HepG2 (cell line): Measurements from ENCODE around the gene HORMAD2. TPM values are rescaled to one million over a fixed set of nuclear protein-coding genes. Genes with fewer than 3 reads are reported as not detected.

Experiments used
- ATAC-seq: fragments of 200-7000 bp; cut with Tn5 transposase; 3 replicates; pipeline ENCODE4 v1.9.1; 2020; ENCODE audit warnings: mild to moderate bottlenecking, moderate library complexity
- BruUV-seq: library from RNA; stranded (reverse); fragments of 400-500 nt; replicated peaks from 2 replicates; lab custom pipeline; 2021; lab: Mats Ljungman, UMichigan
- CTCF ChIA-PET: fragments of 300-600 bp; formaldehyde crosslinking; extraction: SDS; loops from one replicate; lab custom pipeline; 2021; ENCODE audit warnings: low total read pairs, inconsistent platforms, low intra/inter-chr PET ratio; lab: Yijun Ruan, JAX
- POLR2A ChIA-PET: fragments of 350-600 bp; sonication (Branson Sonifier 250); formaldehyde crosslinking; loops from one replicate; lab custom pipeline; 2020; ENCODE audit warnings: antibody characterized with exemption, inconsistent platforms; lab: Yijun Ruan, JAX
- DNase-seq: peaks from one replicate; pipeline ENCODE4 v3.0.0-alpha.2; 2015; ENCODE audit warnings: low spot score
- FAIRE-seq: peaks from 3 replicates; lab custom pipeline; 2011; peaks lifted over from hg19 to GRCh38; lab: Jason Lieb, UNC
- H2AFZ ChIP-seq: one replicate; pipeline ENCODE4 v1.6.1; 2011; ENCODE audit warnings: low read length, inconsistent platforms
- H3K27ac ChIP-seq: fragments of 300-600 bp; 3 replicates; pipeline ENCODE4 v1.8.0; 2011; ENCODE audit warnings: mixed run types, mild to moderate bottlenecking, mixed read lengths, low read length, inconsistent platforms; ENCODE audit not compliant: insufficient read depth; ENCODE audit errors: extremely low read length
- H3K27me3 ChIP-seq, 2 experiments: fragments of 200-600 bp in 1 of 2; 2 replicates in 1 of 2; 3 replicates in 1 of 2; pipeline versions ENCODE4 v1.6.0 to v1.8.0; 2011; ENCODE audit warnings: low read length in 2 of 2, mild to moderate bottlenecking in 2 of 2, moderate library complexity in 2 of 2, inconsistent platforms in 1 of 2; ENCODE audit not compliant: insufficient read depth in 2 of 2, control insufficient read depth in 1 of 2
- H3K36me3 ChIP-seq, 2 experiments: fragments of 200-600 bp in 1 of 2; replicated peaks in 1 of 2; 2 replicates in 1 of 2; 3 replicates in 1 of 2; pipeline versions ENCODE4 v1.5.1 to v1.8.0; 2011; ENCODE audit warnings: low read length in 2 of 2, inconsistent platforms in 1 of 2; ENCODE audit not compliant: insufficient read depth in 2 of 2, control insufficient read depth in 1 of 2
- H3K4me1 ChIP-seq: 2 replicates; pipeline ENCODE4 v1.5.1; 2012; ENCODE audit warnings: low read length, inconsistent platforms; ENCODE audit not compliant: insufficient read depth
- H3K4me2 ChIP-seq: 2 replicates; pipeline ENCODE4 v1.6.0; 2011; ENCODE audit warnings: low read depth, low read length, inconsistent platforms
- H3K4me3 ChIP-seq, 3 experiments: fragments of 200-600 bp in 1 of 3; sonication (generic), shearing (Covaris generic) in 1 of 3; replicated peaks in 1 of 3; 2 replicates each; pipeline ENCODE4 v1.5.1; 2011 to 2016; ENCODE audit warnings: low read length in 3 of 3, inconsistent platforms in 2 of 3, low read depth in 2 of 3, mild to moderate bottlenecking in 2 of 3, control low read depth in 1 of 3, mixed read lengths in 1 of 3; ENCODE audit not compliant: insufficient read depth in 1 of 3
- H3K79me2 ChIP-seq: one replicate; pipeline ENCODE4 v1.6.1; 2011; ENCODE audit warnings: low read length, inconsistent platforms; ENCODE audit not compliant: insufficient read depth
- H3K9ac ChIP-seq: 2 replicates; pipeline ENCODE4 v1.6.0; 2011; ENCODE audit warnings: mild to moderate bottlenecking, low read depth, low read length, inconsistent platforms; ENCODE audit not compliant: insufficient read depth
- H3K9me3 ChIP-seq: 2 replicates; pipeline ENCODE4 v1.5.1; 2012; ENCODE audit warnings: mild to moderate bottlenecking, low read length
- H4K20me1 ChIP-seq: 2 replicates; pipeline ENCODE4 v1.6.0; 2011; ENCODE audit warnings: inconsistent platforms, mild to moderate bottlenecking, low read length, moderate library complexity; ENCODE audit not compliant: insufficient read depth
- CEBPB ChIP-seq: IDR thresholded peaks from 2 replicates; pipeline ENCODE4 v1.6.1; 2011; ENCODE audit warnings: low read depth, low read length, improper control_type of control experiment, borderline replicate concordance
- GLI4 ChIP-seq: sonication (generic); formaldehyde crosslinking; IDR thresholded peaks from 2 replicates; pipeline ENCODE4 v1.5.1; 2020; ENCODE audit warnings: missing genetic modification reagents, mild to moderate bottlenecking, moderate library complexity, borderline replicate concordance
- HMG20A ChIP-seq: IDR thresholded peaks from 2 replicates; pipeline ENCODE4 v1.6.1; 2016; ENCODE audit warnings: borderline replicate concordance
- JARID2 ChIP-seq: sonication (generic); formaldehyde crosslinking; IDR thresholded peaks from 2 replicates; pipeline ENCODE4 v1.8.1; 2023; ENCODE audit warnings: missing genetic modification reagents, inconsistent platforms; ENCODE audit not compliant: insufficient replicate concordance
- KLF16 ChIP-seq, 2 experiments: sonication (generic) in 1 of 2; formaldehyde crosslinking in 1 of 2; IDR thresholded peaks; 2 replicates each; pipeline versions ENCODE4 v1.6.1 to v1.8.0; 2016 to 2023; ENCODE audit warnings: missing genetic modification reagents in 2 of 2, missing compliant biosample characterization in 1 of 2
- POLR2AphosphoS5 ChIP-seq: IDR thresholded peaks from 2 replicates; pipeline ENCODE4 v1.6.1; 2012; ENCODE audit warnings: low read depth, low read length
- RAD21 ChIP-seq: fragments of 450-650 bp; formaldehyde crosslinking; IDR thresholded peaks from 2 replicates; pipeline ENCODE4 v1.5.0; 2020; ENCODE audit warnings: mild to moderate bottlenecking
- SCMH1 ChIP-seq: sonication (generic); formaldehyde crosslinking; IDR thresholded peaks from 2 replicates; pipeline ENCODE4 v1.9.0; 2021; ENCODE audit warnings: missing genetic modification reagents, mild to moderate bottlenecking, borderline replicate concordance
- SP4 ChIP-seq: sonication (generic); formaldehyde crosslinking; IDR thresholded peaks from 2 replicates; pipeline ENCODE4 v1.8.1; 2023; ENCODE audit warnings: mild to moderate bottlenecking, missing genetic modification reagents
- SP5 ChIP-seq: IDR thresholded peaks from 2 replicates; pipeline ENCODE4 v1.6.1; 2016; ENCODE audit warnings: low read depth, borderline replicate concordance
- TCF12 ChIP-seq, 2 experiments: fragments of 450-650 bp in 1 of 2; sonication (generic) in 1 of 2; formaldehyde crosslinking in 1 of 2; IDR thresholded peaks; 2 replicates each; pipeline versions ENCODE4 v1.6.1 to v1.8.0; 2017 to 2022; ENCODE audit warnings: antibody characterized with exemption in 1 of 2, mild to moderate bottlenecking in 1 of 2, missing genetic modification reagents in 1 of 2, moderate library complexity in 1 of 2
- ZBTB20 ChIP-seq: sonication (generic); formaldehyde crosslinking; IDR thresholded peaks from 2 replicates; pipeline ENCODE4 v1.8.1; 2023; ENCODE audit warnings: missing genetic modification reagents, low read depth, mild to moderate bottlenecking, borderline replicate concordance
- ZNF383 ChIP-seq: sonication (generic); formaldehyde crosslinking; IDR thresholded peaks from 2 replicates; pipeline ENCODE4 v1.4.0; 2020; ENCODE audit warnings: missing genetic modification reagents, mild to moderate bottlenecking, borderline replicate concordance
- ZNF713 ChIP-seq: sonication (generic); formaldehyde crosslinking; IDR thresholded peaks from 2 replicates; pipeline ENCODE4 v1.4.0; 2020; ENCODE audit warnings: mild to moderate bottlenecking, missing genetic modification reagents
- ZZZ3 ChIP-seq: sonication (generic); formaldehyde crosslinking; IDR thresholded peaks from 2 replicates; pipeline ENCODE4 v1.4.0; 2020; ENCODE audit warnings: missing genetic modification reagents, mild to moderate bottlenecking, borderline replicate concordance
- WGBS: methylation state at CpG from one replicate; pipeline ENCODE4 v1.1.6; 2017; ENCODE audit warnings: low lambda C conversion rate; 5-methylcytosine and 5-hydroxymethylcytosine counted together
- in situ Hi-C: cut with HindIII; loops from 2 replicates; pipeline ENCODE4 v1.10.0; 2017; ENCODE audit warnings: low pct_unique_long_range_greater_than_20kb; ENCODE audit not compliant: extremely low pct_ligation_motif_present
- intact Hi-C: fragments of 100-400 bp; cut with micrococcal nuclease; formaldehyde crosslinking; loops from one replicate; pipeline ENCODE4 v1.10.0; 2022; ENCODE audit not compliant: unreplicated experiment
- polyA plus RNA-seq, 8 experiments: library from polyadenylated mRNA; depleted of rRNA in 3 of 8; stranded (reverse) in 7 of 8; unstranded in 1 of 8; fragments of >200 nt; fragmentation: Illumina TruSeq in 4 of 8; extraction: Trizol in 4 of 8; gene quantifications; 2 replicates each; pipeline versions ENCODE4 v1.2.1 to v1.2.3, GENCODE V29; 2011 to 2016; ENCODE audit warnings: low read depth in 4 of 8, missing spikeins in 1 of 8, mixed read lengths in 1 of 8; ENCODE audit not compliant: insufficient read depth in 1 of 8
- total RNA-seq, 5 experiments: library from RNA; depleted of rRNA; stranded (reverse); fragments of >200 nt; fragmentation: Illumina TruSeq; extraction: Trizol; gene quantifications; 2 replicates each; pipeline ENCODE4 v1.2.3, GENCODE V29; 2016; ENCODE audit warnings: low read depth in 1 of 5
- TF ChIP-seq, protein P1 (sequence below): sonication (generic); formaldehyde crosslinking; conservative IDR thresholded peaks from 2 replicates; pipeline ENCODE4 v1.4.0; 2020; ENCODE audit warnings: missing genetic modification reagents

HORMAD2 gene
- total and polyA plus RNA-seq, 2 of the 13 experiments (the other 11 are each of a cell fraction or from before 2014, with no cell fraction given) = not detected

GRCh38 chr22:30204015-30204741 is 123.9 kb downstream of the HORMAD2 start:
- no peak for ATAC-seq
- 72% methylated on average over 7 of the region's 7 CpGs for WGBS
- no peaks in the 10 kb centered on the region for H3K36me3 ChIP-seq
- no peak overlapping the region for H3K9ac ChIP-seq
- TF ChIP-seq RAD21 (CRISPR knock-in tag) = no peak
- TF ChIP-seq CEBPB = no peak
- no peak for TF ChIP-seq ZZZ3 (CRISPR knock-in tag)
- no peak overlapping the region for H3K4me3 ChIP-seq
- BruUV-seq = no TSS peak
- no peak overlapping the region for H3K27ac ChIP-seq
- FAIRE-seq = no peak
- H3K79me2 ChIP-seq = no peaks in the 10 kb centered on the region
- H2AFZ ChIP-seq = no peak overlapping the region
- DNase-seq = no peak
- CTCF ChIA-PET = no interaction called here
- no peaks in the 10 kb centered on the region for H4K20me1 ChIP-seq
- no peak overlapping the region for H3K4me2 ChIP-seq
- peaks cover 41% of the 10 kb centered on the region for H3K4me1 ChIP-seq
- no peaks in the 10 kb centered on the region for H3K27me3 ChIP-seq
- intact Hi-C loops (no loop called here), in situ Hi-C loops (no loop called here)
- H3K9me3 ChIP-seq = no peaks in the 10 kb centered on the region
- POLR2A ChIA-PET = interaction anchor here (0.6 to 1.5 kb wide), 2 partner anchors 9 to 185 kb away, joined by 3 to 4 read pairs; no protein-coding TSS in a partner anchor

DNA sequence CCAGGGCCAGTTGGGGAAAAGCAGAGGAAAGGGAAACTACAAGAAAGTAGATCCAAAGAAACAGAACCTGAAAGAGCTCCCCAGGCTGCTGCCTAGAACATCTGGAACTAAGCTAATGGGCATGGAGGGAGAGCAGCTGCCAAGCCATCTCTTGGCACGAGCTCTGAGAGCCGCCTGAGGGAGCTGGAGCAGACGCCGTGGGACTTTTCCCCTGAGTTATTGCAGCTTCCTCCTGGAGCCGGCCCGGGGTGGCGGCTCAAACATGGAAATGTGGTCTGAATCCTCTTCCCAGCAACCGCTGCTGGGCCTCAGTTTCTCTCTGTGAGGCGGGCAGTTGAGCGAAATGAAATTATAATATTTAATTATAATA is 124.5 kb downstream of the HORMAD2 start:
- Histone ChIP-seq H3K9me3 (no peaks in the 10 kb centered on the region), H3K36me3 (no peaks in the 10 kb centered on the region), H2AFZ (no peak overlapping the region), H3K4me2 (no peak overlapping the region), H3K4me1 (peaks cover 46% of the 10 kb centered on the region), H3K79me2 (no peaks in the 10 kb centered on the region), H3K4me3 (no peak overlapping the region), H3K27ac (no peak overlapping the region), H4K20me1 (no peaks in the 10 kb centered on the region), H3K9ac (no peak overlapping the region), H3K27me3 (no peaks in the 10 kb centered on the region)
- intact Hi-C loops = no loop called here
- FAIRE-seq (no peak), ATAC-seq (no peak), DNase-seq (no peak)
- POLR2A ChIA-PET = interaction anchor here (0.6 to 1.5 kb wide), 2 partner anchors 9 to 185 kb away, joined by 3 to 4 read pairs; no protein-coding TSS in a partner anchor
- no TSS peak for BruUV-seq
- WGBS = 96% methylated on average over 10 of the region's 10 CpGs
- CTCF ChIA-PET = no interaction called here
- in situ Hi-C loops = no loop called here
- TF ChIP-seq ZNF383 (CRISPR knock-in tag) (no peak), TCF12 (IDR thresholded peaks at IDR 0.05) (no peak), TCF12 (CRISPR knock-in tag; IDR thresholded peaks at IDR 0.05) (no peak), SP4 (CRISPR knock-in tag) (no peak), POLR2AphosphoS5 (no peak), KLF16 (CRISPR knock-in tag; IDR thresholded peaks at IDR 0.05) (no peak), ZBTB20 (CRISPR knock-in tag) (no peak), JARID2 (no peak), HMG20A (CRISPR knock-in tag) (no peak), SP5 (CRISPR knock-in tag) (no peak), GLI4 (CRISPR knock-in tag) (no peak), ZNF713 (no peak), SCMH1 (CRISPR knock-in tag) (no peak)
- TF ChIP-seq, protein P1, sequence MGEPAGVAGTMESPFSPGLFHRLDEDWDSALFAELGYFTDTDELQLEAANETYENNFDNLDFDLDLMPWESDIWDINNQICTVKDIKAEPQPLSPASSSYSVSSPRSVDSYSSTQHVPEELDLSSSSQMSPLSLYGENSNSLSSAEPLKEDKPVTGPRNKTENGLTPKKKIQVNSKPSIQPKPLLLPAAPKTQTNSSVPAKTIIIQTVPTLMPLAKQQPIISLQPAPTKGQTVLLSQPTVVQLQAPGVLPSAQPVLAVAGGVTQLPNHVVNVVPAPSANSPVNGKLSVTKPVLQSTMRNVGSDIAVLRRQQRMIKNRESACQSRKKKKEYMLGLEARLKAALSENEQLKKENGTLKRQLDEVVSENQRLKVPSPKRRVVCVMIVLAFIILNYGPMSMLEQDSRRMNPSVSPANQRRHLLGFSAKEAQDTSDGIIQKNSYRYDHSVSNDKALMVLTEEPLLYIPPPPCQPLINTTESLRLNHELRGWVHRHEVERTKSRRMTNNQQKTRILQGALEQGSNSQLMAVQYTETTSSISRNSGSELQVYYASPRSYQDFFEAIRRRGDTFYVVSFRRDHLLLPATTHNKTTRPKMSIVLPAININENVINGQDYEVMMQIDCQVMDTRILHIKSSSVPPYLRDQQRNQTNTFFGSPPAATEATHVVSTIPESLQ = no peak
